GM12801 (cell line): ENCODE data around the gene AICDA.

Source experiments
- CTCF ChIP-seq: IDR thresholded peaks from one replicate; pipeline ENCODE4 v1.5.1; 2011; ENCODE audit warnings: control low read depth; ENCODE audit not compliant: insufficient read length; ENCODE audit errors: extremely low read depth

Gene AICDA

GRCh38 chr12:8605057-8605456, 7.6 kb downstream of the AICDA start:
- TF ChIP-seq CTCF = no peak

GRCh38 chr12:8603856-8604255, 8.8 kb downstream of the AICDA start:
- no peak for TF ChIP-seq CTCF

- TF ChIP-seq CTCF = no peak
Observed at GRCh38 chr12:8603286-8603685, 9.4 kb downstream of the AICDA start.

GRCh38 chr12:8596561-8596960, 16.1 kb downstream of the AICDA start:
- TF ChIP-seq CTCF = no peak

GRCh38 chr12:8594072-8594471, 18.6 kb downstream of the AICDA start:
- no peak for TF ChIP-seq CTCF

GRCh38 chr12:8593246-8593645, 19.4 kb downstream of the AICDA start:
- no peak for TF ChIP-seq CTCF

GRCh38 chr12:8590842-8591545, 21.7 kb downstream of the AICDA start:
- TF ChIP-seq CTCF = no peak
